Astrocyte (in vitro differentiated cells and primary cell): ENCODE measurements around the gene C16orf54. TPM values are rescaled to one million over a fixed set of nuclear protein-coding genes. Genes with fewer than 3 reads are reported as not detected.
"Not testable (repeated sequence)": the region's sequence is repeated elsewhere in the genome, so short reads cannot be mapped to it uniquely, and the experiment has no call there.

Experiments
- DNase-seq: peaks from one replicate; pipeline ENCODE4 v3.0.0-alpha.2; 2010; ENCODE audit warnings: low read depth
- FAIRE-seq: peaks from 2 replicates; lab custom pipeline; 2011; peaks lifted over from hg19 to GRCh38; lab: Jason Lieb, UNC
- H2AFZ ChIP-seq: 2 replicates; pipeline ENCODE4 v1.6.0; 2012; ENCODE audit warnings: low read depth, low read length, inconsistent platforms
- H3K27ac ChIP-seq: 2 replicates; pipeline ENCODE4 v1.5.1; 2011; ENCODE audit warnings: low read depth, low read length, inconsistent platforms
- H3K27me3 ChIP-seq: 2 replicates; pipeline ENCODE4 v1.6.0; 2011; ENCODE audit warnings: low read length, inconsistent platforms; ENCODE audit not compliant: insufficient read depth
- H3K36me3 ChIP-seq: 2 replicates; pipeline ENCODE4 v1.5.1; 2011; ENCODE audit warnings: low read length, inconsistent platforms; ENCODE audit not compliant: insufficient read depth
- H3K4me1 ChIP-seq: 2 replicates; pipeline ENCODE4 v1.5.1; 2011; ENCODE audit warnings: low read length, inconsistent platforms; ENCODE audit not compliant: insufficient read depth
- H3K4me2 ChIP-seq: 2 replicates; pipeline ENCODE4 v1.6.0; 2012; ENCODE audit warnings: low read length, inconsistent platforms
- H3K4me3 ChIP-seq: 2 replicates; pipeline ENCODE4 v1.5.1; 2011; ENCODE audit warnings: low read depth, mild to moderate bottlenecking, low read length, inconsistent platforms; ENCODE audit not compliant: insufficient read depth
- H3K79me2 ChIP-seq: 2 replicates; pipeline ENCODE4 v1.6.0; 2012; ENCODE audit warnings: mild to moderate bottlenecking, low read length, inconsistent platforms; ENCODE audit not compliant: insufficient read depth
- H3K9ac ChIP-seq: 2 replicates; pipeline ENCODE4 v1.6.0; 2012; ENCODE audit warnings: mild to moderate bottlenecking, low read length, inconsistent platforms
- H3K9me3 ChIP-seq: 2 replicates; pipeline ENCODE4 v1.5.1; 2012; ENCODE audit warnings: low read depth, mild to moderate bottlenecking, low read length, inconsistent platforms; ENCODE audit not compliant: insufficient read depth
- H4K20me1 ChIP-seq: 2 replicates; pipeline ENCODE4 v1.6.0; 2012; ENCODE audit warnings: low read length, inconsistent platforms; ENCODE audit not compliant: insufficient read depth
- H3K27ac Mint-ChIP-seq: one replicate; pipeline ENCODE4 v1.8.0; 2021; ENCODE audit warnings: mild to moderate bottlenecking, mixed read lengths; ENCODE audit not compliant: unreplicated experiment
- H3K27me3 Mint-ChIP-seq: one replicate; pipeline ENCODE4 v1.8.0; 2021; ENCODE audit warnings: low read depth, mixed read lengths; ENCODE audit not compliant: unreplicated experiment
- H3K36me3 Mint-ChIP-seq: one replicate; pipeline ENCODE4 v1.8.0; 2021; ENCODE audit warnings: low read depth, mixed read lengths; ENCODE audit not compliant: unreplicated experiment
- H3K4me1 Mint-ChIP-seq: one replicate; pipeline ENCODE4 v1.8.0; 2021; ENCODE audit warnings: low read depth, mixed read lengths; ENCODE audit not compliant: unreplicated experiment
- H3K4me3 Mint-ChIP-seq: one replicate; pipeline ENCODE4 v1.8.0; 2021; ENCODE audit warnings: mild to moderate bottlenecking, moderate library complexity, mixed read lengths; ENCODE audit not compliant: unreplicated experiment
- H3K9me3 Mint-ChIP-seq: one replicate; pipeline ENCODE4 v1.8.0; 2021; ENCODE audit warnings: mild to moderate bottlenecking, mixed read lengths; ENCODE audit not compliant: unreplicated experiment
- CTCF ChIP-seq: IDR thresholded peaks from 2 replicates; pipeline ENCODE4 v1.5.1; 2011; ENCODE audit warnings: low read depth, mild to moderate bottlenecking, inconsistent platforms, low read length, moderate library complexity; ENCODE audit not compliant: insufficient read depth
- EZH2 ChIP-seq: IDR thresholded peaks from 2 replicates; pipeline ENCODE4 v1.6.1; 2012; ENCODE audit warnings: mild to moderate bottlenecking, low read length, inconsistent platforms; ENCODE audit not compliant: insufficient read depth
- total RNA-seq: library from RNA; stranded (reverse); gene quantifications from 2 replicates; pipeline ENCODE4 v1.2.1, GENCODE V29; 2021

C16orf54 gene
- total RNA-seq, 1 donor from 2014 or later = not detected

GRCh38 chr16:29694384-29695195, 51.2 kb downstream of the C16orf54 start:
- Histone ChIP-seq H3K27ac (no peak overlapping the region), H3K27me3 (no peaks in the 10 kb centered on the region), H3K9ac (no peak overlapping the region), H3K4me2 (no peak overlapping the region), H3K9me3 (no peaks in the 10 kb centered on the region), H3K4me3 (no peak overlapping the region), H4K20me1 (no peaks in the 10 kb centered on the region), H2AFZ (no peak overlapping the region), H3K4me1 (no peaks in the 10 kb centered on the region), H3K36me3 (no peaks in the 10 kb centered on the region), H3K79me2 (no peaks in the 10 kb centered on the region)
- Mint-ChIP-seq H3K9me3 (peaks cover 4% of the 10 kb centered on the region), H3K4me3 (no peak overlapping the region), H3K27ac (no peak overlapping the region), H3K27me3 (no peaks in the 10 kb centered on the region), H3K36me3 (peaks cover 20% of the 10 kb centered on the region), H3K4me1 (no peaks in the 10 kb centered on the region)
- no peak for TF ChIP-seq EZH2
- no peak for TF ChIP-seq CTCF
- DNase-seq = no peak
- no peak for FAIRE-seq

GRCh38 chr16:29692606-29693005, 53.2 kb downstream of the C16orf54 start:
- H3K9me3 Mint-ChIP-seq, H3K4me2 ChIP-seq, H3K79me2 ChIP-seq, H3K4me3 ChIP-seq, H3K4me1 Mint-ChIP-seq, H3K27ac Mint-ChIP-seq, H3K27ac ChIP-seq, H3K4me3 Mint-ChIP-seq, H4K20me1 ChIP-seq, H3K9ac ChIP-seq, H3K27me3 Mint-ChIP-seq, H2AFZ ChIP-seq, DNase-seq, H3K4me1 ChIP-seq, FAIRE-seq, H3K27me3 ChIP-seq, H3K9me3 ChIP-seq, H3K36me3 ChIP-seq: not testable (repeated sequence)
- peaks cover 21% of the 10 kb centered on the region for H3K36me3 Mint-ChIP-seq

Other genes starting within 250 kb of the C16orf54 start
- gene NPIPB12, start 239.6 kb downstream of the C16orf54 start, total RNA-seq = 51.7 and 61.9 TPM in 2 replicates
- 0.07 TPM in 1 of 2 replicates, not detected in the other for gene SPN, start 82.7 kb downstream of the C16orf54 start, total RNA-seq
- gene QPRT, start 66.8 kb downstream of the C16orf54 start, total RNA-seq = 85.9 and 98.1 TPM in 2 replicates
- not detected in 2 replicates for gene ZG16, start 32.3 kb upstream of the C16orf54 start, total RNA-seq
- gene KIF22, start 44.8 kb upstream of the C16orf54 start, total RNA-seq = 12.5 and 14.3 TPM in 2 replicates
- 216 and 247 TPM in 2 replicates for gene MAZ, start 60.5 kb upstream of the C16orf54 start, total RNA-seq
- 6.2 and 6.7 TPM in 2 replicates for gene PRRT2, start 66.2 kb upstream of the C16orf54 start, total RNA-seq
- 20.1 and 20.8 TPM in 2 replicates for gene PAGR1, start 70.2 kb upstream of the C16orf54 start, total RNA-seq
- gene MVP, start 74.5 kb upstream of the C16orf54 start, total RNA-seq = 38.7 and 40.1 TPM in 2 replicates
- 88.1 and 92.0 TPM in 2 replicates for gene CDIPT, start 117.2 kb upstream of the C16orf54 start, total RNA-seq
- gene SEZ6L2, start 153.6 kb upstream of the C16orf54 start, total RNA-seq = 69.6 and 90.6 TPM in 2 replicates
- 43.3 and 44.8 TPM in 2 replicates for gene ASPHD1, start 154.5 kb upstream of the C16orf54 start, total RNA-seq
- 25.1 and 27.1 TPM in 2 replicates for gene KCTD13, start 180.2 kb upstream of the C16orf54 start, total RNA-seq
- gene TMEM219, start 216.1 kb upstream of the C16orf54 start, total RNA-seq = 96.6 and 104 TPM in 2 replicates
- gene TAOK2, start 227.9 kb upstream of the C16orf54 start, total RNA-seq = 55.2 and 55.9 TPM in 2 replicates
- gene HIRIP3, start 249.6 kb upstream of the C16orf54 start, total RNA-seq = 4.3 and 5.0 TPM in 2 replicates